ENCODE results near the gene OCEL1. TPM values are rescaled to one million over a fixed set of nuclear protein-coding genes. Genes with fewer than 3 reads are reported as not detected.

Gene OCEL1
- total and polyA plus RNA-seq, 2 of the 13 experiments (the other 11 are each of a cell fraction or from before 2014, with no cell fraction given), result 10.6 to 17.2 TPM

DNA sequence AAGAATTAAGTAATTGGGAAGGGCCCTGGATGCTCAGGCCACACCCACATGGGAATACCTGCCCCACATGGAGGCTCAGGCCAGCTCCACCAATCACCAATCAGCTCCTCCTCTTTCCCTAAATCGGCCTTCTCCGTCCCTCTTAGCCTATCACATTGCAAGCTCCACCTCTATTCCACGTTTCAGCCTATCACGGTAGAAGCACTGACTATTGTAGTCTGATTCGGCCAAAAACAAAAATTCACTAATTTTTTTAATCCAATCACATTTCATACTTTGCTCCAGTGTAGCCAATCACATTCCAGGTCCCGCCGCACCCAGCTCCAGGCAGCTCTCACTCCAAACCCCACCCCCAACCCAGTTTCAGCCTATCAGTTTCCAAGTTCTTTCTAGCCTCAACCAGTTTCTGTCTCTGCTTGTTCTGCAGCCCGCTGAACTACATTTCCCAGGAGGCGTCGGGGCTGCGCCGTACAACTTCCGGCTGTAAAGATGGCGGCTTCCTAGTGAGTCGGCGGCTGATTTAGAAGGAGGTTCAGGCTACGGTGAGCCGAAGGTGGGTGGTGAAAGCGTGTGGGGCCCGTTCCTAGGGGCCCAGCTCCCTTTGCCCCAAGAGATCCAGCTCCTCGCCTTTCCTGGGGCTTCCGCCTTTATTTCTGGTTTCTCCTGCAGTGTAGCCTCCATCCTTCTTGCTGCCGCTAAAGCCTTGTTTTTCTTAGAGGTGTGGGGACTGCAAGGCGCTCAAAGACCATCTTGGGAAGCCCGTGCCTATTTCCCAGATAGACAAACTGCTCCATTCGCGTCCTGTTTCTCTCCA, 41.2 kb downstream of the OCEL1 start, which contains the start of gene BABAM1 (continued):
- TF ChIP-seq, protein P1, sequence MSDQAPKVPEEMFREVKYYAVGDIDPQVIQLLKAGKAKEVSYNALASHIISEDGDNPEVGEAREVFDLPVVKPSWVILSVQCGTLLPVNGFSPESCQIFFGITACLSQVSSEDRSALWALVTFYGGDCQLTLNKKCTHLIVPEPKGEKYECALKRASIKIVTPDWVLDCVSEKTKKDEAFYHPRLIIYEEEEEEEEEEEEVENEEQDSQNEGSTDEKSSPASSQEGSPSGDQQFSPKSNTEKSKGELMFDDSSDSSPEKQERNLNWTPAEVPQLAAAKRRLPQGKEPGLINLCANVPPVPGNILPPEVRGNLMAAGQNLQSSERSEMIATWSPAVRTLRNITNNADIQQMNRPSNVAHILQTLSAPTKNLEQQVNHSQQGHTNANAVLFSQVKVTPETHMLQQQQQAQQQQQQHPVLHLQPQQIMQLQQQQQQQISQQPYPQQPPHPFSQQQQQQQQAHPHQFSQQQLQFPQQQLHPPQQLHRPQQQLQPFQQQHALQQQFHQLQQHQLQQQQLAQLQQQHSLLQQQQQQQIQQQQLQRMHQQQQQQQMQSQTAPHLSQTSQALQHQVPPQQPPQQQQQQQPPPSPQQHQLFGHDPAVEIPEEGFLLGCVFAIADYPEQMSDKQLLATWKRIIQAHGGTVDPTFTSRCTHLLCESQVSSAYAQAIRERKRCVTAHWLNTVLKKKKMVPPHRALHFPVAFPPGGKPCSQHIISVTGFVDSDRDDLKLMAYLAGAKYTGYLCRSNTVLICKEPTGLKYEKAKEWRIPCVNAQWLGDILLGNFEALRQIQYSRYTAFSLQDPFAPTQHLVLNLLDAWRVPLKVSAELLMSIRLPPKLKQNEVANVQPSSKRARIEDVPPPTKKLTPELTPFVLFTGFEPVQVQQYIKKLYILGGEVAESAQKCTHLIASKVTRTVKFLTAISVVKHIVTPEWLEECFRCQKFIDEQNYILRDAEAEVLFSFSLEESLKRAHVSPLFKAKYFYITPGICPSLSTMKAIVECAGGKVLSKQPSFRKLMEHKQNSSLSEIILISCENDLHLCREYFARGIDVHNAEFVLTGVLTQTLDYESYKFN (CRISPR knock-in tag; conservative IDR thresholded peaks at IDR 0.05), result peak; percentile 41
- TF ChIP-seq ZNF747 (CRISPR knock-in tag; IDR thresholded peaks at IDR 0.05; ENCODE audit: borderline replicate concordance) (no peak), ZFP36L1 (CRISPR knock-in tag; IDR thresholded peaks at IDR 0.05) (0 out of 2 replicates have a peak, but pooled peaks have one; percentile 64), KLF6 (CRISPR knock-in tag; IDR thresholded peaks at IDR 0.05) (no peak), GFI1 (CRISPR knock-in tag; IDR thresholded peaks at IDR 0.05; ENCODE audit: borderline replicate concordance) (0 out of 2 replicates have a peak, but pooled peaks have one; percentile 35), SRF (IDR thresholded peaks at IDR 0.05; ENCODE audit: low read depth, low read length) (peak; percentile 72; the same call in 1 of the 2 replicates), E2F1 (CRISPR knock-in tag; IDR thresholded peaks at IDR 0.05) (no peak), ZFP36L2 (CRISPR knock-in tag; IDR thresholded peaks at IDR 0.05) (no peak), NR2C2 (CRISPR knock-in tag; IDR thresholded peaks at IDR 0.05; ENCODE audit: borderline replicate concordance) (peak; percentile 83), ZNF7 (CRISPR knock-in tag; IDR thresholded peaks at IDR 0.05) (no peak), FOXA1 (IDR thresholded peaks at IDR 0.05) (no peak), FOXA1 (CRISPR knock-in tag; IDR thresholded peaks at IDR 0.05) (no peak), SRSF9 (IDR thresholded peaks at IDR 0.05; ENCODE audit: borderline replicate concordance, insufficient read depth, low read depth, low read length, poor library complexity, severe bottlenecking) (no peak), ZNF883 (CRISPR knock-in tag; IDR thresholded peaks at IDR 0.05; ENCODE audit: not compliant biosample characterization) (no peak), HES4 (CRISPR knock-in tag; IDR thresholded peaks at IDR 0.05; ENCODE audit: borderline replicate concordance) (no peak), PAF1 (CRISPR knock-in tag; IDR thresholded peaks at IDR 0.05) (no peak)
- TF ChIP-seq, protein P2, sequence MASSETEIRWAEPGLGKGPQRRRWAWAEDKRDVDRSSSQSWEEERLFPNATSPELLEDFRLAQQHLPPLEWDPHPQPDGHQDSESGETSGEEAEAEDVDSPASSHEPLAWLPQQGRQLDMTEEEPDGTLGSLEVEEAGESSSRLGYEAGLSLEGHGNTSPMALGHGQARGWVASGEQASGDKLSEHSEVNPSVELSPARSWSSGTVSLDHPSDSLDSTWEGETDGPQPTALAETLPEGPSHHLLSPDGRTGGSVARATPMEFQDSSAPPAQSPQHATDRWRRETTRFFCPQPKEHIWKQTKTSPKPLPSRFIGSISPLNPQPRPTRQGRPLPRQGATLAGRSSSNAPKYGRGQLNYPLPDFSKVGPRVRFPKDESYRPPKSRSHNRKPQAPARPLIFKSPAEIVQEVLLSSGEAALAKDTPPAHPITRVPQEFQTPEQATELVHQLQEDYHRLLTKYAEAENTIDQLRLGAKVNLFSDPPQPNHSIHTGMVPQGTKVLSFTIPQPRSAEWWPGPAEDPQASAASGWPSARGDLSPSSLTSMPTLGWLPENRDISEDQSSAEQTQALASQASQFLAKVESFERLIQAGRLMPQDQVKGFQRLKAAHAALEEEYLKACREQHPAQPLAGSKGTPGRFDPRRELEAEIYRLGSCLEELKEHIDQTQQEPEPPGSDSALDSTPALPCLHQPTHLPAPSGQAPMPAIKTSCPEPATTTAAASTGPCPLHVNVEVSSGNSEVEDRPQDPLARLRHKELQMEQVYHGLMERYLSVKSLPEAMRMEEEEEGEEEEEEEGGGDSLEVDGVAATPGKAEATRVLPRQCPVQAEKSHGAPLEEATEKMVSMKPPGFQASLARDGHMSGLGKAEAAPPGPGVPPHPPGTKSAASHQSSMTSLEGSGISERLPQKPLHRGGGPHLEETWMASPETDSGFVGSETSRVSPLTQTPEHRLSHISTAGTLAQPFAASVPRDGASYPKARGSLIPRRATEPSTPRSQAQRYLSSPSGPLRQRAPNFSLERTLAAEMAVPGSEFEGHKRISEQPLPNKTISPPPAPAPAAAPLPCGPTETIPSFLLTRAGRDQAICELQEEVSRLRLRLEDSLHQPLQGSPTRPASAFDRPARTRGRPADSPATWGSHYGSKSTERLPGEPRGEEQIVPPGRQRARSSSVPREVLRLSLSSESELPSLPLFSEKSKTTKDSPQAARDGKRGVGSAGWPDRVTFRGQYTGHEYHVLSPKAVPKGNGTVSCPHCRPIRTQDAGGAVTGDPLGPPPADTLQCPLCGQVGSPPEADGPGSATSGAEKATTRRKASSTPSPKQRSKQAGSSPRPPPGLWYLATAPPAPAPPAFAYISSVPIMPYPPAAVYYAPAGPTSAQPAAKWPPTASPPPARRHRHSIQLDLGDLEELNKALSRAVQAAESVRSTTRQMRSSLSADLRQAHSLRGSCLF (CRISPR knock-in tag; IDR thresholded peaks at IDR 0.05; ENCODE audit: borderline replicate concordance), result no peak
- TF ChIP-seq, protein P3, sequence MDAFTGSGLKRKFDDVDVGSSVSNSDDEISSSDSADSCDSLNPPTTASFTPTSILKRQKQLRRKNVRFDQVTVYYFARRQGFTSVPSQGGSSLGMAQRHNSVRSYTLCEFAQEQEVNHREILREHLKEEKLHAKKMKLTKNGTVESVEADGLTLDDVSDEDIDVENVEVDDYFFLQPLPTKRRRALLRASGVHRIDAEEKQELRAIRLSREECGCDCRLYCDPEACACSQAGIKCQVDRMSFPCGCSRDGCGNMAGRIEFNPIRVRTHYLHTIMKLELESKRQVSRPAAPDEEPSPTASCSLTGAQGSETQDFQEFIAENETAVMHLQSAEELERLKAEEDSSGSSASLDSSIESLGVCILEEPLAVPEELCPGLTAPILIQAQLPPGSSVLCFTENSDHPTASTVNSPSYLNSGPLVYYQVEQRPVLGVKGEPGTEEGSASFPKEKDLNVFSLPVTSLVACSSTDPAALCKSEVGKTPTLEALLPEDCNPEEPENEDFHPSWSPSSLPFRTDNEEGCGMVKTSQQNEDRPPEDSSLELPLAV (CRISPR knock-in tag; conservative IDR thresholded peaks at IDR 0.05; ENCODE audit: low read depth), result no peak

Measured in HepG2 (cell line).